HL-60/S4 treated with phorbol 12-myristate 13-acetate at 8.2 ng/mL for 4 days and 3 days (cell line): Measurements from ENCODE around the gene ZNF697.
"Not testable (repeated sequence)": the region's sequence is repeated elsewhere in the genome, so short reads cannot be mapped to it uniquely, and the experiment has no call there.

ENCODE experiments used
- in situ Hi-C: fragments of 300-500 bp; cut with MboI; formaldehyde crosslinking; loops from 2 replicates; pipeline ENCODE4 v1.15.0; 2022; ENCODE audit warnings: low sequenced_read_pairs

ZNF697 gene

GRCh38 chr1:119603241-119603640 is 44.8 kb downstream of the ZNF697 start:
- in situ Hi-C loops: not testable (repeated sequence)

DNA sequence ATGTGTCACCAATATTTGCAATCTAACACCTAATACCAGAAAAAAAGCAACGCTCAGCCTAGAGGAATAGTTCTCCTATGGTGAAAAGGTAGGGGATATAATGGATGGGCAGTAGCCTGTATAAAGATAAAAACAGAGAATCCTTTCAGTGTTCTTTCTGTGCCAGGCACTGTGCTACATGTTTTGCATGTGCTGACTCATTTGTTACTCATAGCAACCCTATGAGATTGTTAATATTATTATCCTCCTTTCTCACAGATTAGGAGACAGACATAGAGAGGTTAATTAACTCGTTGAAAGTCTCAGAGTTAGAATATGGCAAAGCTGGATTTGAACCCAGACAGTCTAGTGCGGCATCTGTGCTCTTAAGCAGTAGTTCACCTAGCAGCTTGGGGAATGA is 45.3 kb downstream of the ZNF697 start:
- in situ Hi-C loops: not testable (repeated sequence)

GRCh38 chr1:119602169-119602568 is 45.9 kb downstream of the ZNF697 start:
- in situ Hi-C loops: no loop called here

DNA sequence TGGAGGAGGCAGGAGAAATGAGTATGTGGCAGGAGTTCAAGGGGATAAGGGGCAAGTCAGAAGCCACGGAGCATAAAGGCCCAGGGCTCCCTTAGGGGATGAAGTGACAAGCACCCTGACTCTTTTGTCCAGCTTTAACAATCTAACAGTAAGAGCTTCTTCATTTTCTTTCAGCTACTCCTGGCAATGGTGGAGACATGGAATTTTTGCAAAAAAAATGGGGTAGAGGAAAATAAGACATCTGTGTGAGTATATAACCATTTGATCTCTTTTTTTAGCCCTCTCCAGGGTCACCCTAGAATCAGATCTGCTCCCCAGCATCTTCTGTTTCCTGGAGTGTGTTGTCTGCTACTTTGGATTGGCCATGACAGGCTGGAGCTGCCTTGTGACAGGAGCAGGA is 47.1 kb downstream of the ZNF697 start:
- in situ Hi-C loops: no loop called here

DNA sequence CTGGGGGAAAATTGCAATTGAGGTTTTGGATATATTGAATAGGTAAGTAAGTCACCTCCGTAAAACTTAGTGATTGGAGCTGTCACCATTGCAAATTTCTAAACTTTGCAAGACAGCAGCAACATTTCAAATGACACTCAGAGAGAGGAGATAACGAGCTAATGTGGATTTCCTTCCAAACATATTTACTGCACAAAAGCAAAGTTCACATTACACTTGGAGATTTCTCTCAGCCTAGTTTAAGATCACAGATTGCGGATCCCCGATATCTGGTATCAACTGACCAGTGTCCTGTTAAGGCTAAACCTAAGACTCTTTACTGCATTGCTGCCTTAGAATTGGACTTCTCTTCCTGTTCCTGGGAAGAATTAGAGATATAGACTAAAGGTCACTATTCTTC is 47.5 kb downstream of the ZNF697 start:
- in situ Hi-C loops: no loop called here

GRCh38 chr1:119595606-119596005 is 52.5 kb downstream of the ZNF697 start:
- in situ Hi-C loops: no loop called here

GRCh38 chr1:119595168-119595567 is 52.9 kb downstream of the ZNF697 start:
- in situ Hi-C loops: no loop called here

DNA sequence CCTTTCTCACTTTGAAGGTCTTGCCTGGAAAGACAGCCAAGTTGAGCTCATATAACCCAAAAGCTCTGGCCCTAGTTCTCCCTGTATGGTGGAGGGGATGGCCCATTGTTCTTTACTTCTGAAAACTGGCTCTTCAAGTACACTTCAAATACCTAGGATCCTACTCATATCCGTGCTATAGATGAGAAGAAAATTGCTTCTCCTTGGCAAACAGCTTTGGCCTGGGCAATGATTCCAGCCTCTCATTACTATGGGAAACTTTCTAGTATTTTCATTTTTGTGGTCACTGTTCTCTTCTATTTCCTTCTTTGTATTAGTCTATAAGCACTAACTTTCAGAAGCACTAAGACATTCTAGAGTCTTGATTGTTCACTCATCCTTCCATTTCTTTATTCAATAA is 53.7 kb downstream of the ZNF697 start:
- in situ Hi-C loops: no loop called here

DNA sequence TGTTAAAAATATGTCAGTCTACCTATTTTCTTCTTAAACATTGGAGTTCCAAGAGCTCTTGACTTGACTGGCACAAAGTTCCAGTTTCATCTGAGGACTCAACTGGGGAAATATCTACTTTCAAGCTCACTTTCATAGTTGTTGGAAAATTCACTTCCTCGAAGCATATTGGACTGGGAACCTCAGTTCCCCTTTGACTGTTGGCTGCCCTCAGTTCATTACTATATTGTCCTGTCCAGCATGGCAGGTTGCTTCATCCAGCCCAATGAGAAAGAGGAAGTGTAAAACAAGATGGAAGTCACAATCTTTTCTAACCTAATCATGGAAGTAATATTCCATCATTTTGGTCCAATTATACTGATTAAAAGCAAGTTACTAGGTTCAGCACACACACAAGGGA is 54.3 kb downstream of the ZNF697 start:
- in situ Hi-C loops: no loop called here

- in situ Hi-C loops: no loop called here
These were observed 57.7 kb downstream of the ZNF697 start for GRCh38 chr1:119590393-119590792.

- in situ Hi-C loops: no loop called here
These were observed 59.4 kb downstream of the ZNF697 start for GRCh38 chr1:119588621-119589020.

DNA sequence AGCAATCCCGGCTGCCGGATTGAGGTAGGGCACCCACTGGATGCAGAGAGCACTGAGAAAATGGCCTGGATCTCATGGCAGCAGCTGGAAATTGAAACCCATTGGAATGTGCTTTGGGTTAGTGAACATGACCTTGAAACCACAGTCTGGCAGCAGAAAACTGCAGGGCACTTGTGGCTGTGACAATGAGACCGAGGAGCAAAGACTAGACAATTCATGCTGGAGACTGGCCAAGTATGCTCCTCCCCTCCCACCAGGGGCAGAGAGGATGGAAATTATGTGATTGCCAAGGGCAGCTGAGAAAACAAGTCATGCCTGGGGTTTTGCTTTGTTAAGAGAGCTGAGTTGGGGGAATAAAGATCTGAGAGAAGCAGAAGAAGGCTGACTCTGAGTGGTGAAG is 60.7 kb downstream of the ZNF697 start:
- in situ Hi-C loops: no loop called here

DNA sequence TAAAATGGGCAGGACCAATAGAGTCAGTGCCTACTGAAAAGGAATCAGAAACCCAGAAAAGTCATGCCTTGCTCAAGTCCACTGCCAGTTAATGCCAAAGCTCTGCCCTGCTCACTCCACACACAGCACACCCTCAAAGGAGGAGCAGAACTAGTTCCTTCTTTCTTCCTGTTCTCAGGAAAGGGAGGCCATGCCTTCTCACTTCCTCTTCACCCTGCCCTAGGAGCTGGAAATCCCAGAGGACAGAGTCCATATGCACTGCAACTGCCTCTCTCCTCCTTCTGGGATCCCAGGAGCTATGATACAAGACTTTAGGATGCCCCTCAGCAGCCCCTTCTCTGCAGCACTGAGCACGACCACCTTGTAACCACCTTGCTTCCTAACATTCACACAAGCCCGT is 62.3 kb downstream of the ZNF697 start:
- in situ Hi-C loops: not testable (repeated sequence)

DNA sequence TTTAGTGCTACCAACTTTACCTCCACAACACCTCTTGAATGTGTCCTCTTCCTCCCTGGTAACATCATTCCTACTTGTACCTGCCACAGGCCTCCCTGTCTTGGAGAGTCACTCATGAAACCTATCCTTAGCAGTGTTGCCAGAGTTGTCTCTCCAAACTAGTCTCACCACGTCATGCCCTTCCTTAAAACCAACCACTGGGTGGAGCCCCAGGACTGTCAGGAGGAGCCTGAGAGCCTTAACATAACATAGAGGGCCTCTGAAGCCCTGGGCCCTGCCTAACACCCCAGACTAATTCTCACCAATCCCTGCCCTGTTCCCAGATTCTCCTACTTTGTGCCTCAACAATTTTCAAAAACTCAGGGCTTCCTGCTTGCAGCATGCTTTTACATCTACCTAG is 65.3 kb downstream of the ZNF697 start:
- in situ Hi-C loops: no loop called here

DNA sequence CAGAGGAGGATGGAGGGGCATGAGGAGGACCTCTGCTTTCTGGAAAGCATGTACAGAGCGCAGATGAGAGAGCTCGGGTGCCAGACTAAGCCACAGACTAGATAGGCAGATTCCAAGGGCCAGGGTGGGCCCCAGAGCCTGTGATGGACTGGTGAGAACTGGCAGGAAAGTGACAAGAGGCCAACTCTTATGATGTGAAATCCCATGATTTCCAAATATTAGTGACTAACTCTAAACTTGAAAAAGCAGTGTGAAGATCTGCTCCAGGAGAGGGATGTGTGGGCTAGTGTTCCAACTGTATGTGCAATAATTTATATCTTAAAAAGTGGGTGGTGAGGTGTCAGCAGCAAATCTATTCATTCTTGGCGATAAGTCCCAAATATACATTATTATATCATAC is 67.0 kb downstream of the ZNF697 start:
- in situ Hi-C loops: not testable (repeated sequence)

GRCh38 chr1:119573886-119574285 is 74.2 kb downstream of the ZNF697 start:
- in situ Hi-C loops: no loop called here

- in situ Hi-C loops: not testable (repeated sequence)
These were observed 78.0 kb downstream of the ZNF697 start for GRCh38 chr1:119569930-119570622.
